Right lung (tissue), 5 donors: ENCODE measurements around the gene CSNK1G1. TPM values are rescaled to one million over a fixed set of nuclear protein-coding genes. Genes with fewer than 3 reads are reported as not detected.
"Not testable (repeated sequence)": the region's sequence is repeated elsewhere in the genome, so short reads cannot be mapped to it uniquely, and the experiment has no call there.

Experiments used
- DNase-seq, 2 donors: peaks; one replicate each; pipeline ENCODE4 v3.0.0-alpha.2; 2013
- polyA plus RNA-seq, 5 donors: library from polyadenylated mRNA; unstranded; fragments of 120-200 nt; gene quantifications; one replicate each; pipeline versions ENCODE4 v1.2.1 to v1.2.3, GENCODE V29; 2013; ENCODE audit warnings: inconsistent platforms in 1 of 5, low replicate concordance in 1 of 5; ENCODE audit not compliant: insufficient read length in 5 of 5, insufficient read depth in 1 of 5

The CSNK1G1 gene
- polyA plus RNA-seq, 5 donors, result 12.2 to 20.3 (median 18.1) TPM

DNA sequence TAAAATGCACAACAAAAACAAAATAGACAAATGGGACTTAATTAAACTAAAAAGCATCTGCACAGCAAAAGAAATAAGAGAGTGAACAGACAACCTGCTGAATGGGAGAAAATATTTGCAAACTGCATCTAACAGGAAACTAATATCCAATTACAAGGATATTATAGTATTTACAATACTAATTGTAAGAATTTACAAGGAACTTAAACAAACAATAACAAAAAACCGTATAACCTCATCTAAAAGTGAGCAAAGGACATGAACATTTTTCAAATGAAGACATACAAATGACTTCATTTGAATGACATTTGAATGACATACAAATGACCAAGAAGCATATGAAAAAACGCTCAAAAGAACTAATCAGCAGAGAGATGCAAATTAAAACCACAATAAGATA lies 66.4 kb downstream of the CSNK1G1 start:
- DNase-seq, result no peak

DNA sequence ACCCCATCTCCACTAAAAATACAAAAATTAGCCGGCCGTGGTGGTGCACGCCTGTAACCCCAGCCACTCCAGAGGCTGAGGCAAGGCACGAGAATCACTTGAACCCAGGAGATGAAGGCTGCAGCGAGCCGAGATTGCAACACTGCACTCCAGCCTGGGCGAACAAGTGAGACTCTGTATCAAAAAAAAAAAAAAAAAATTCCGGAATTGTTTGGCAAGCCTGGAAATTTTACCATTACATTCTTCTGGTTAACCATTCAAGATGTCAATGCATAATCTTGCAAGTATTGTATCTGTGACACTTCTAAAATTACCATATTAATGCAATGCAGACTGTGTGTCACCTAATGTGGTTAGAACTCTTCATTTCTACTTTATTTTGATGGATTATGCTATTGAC lies 67.0 kb downstream of the CSNK1G1 start:
- DNase-seq, result no peak

DNA sequence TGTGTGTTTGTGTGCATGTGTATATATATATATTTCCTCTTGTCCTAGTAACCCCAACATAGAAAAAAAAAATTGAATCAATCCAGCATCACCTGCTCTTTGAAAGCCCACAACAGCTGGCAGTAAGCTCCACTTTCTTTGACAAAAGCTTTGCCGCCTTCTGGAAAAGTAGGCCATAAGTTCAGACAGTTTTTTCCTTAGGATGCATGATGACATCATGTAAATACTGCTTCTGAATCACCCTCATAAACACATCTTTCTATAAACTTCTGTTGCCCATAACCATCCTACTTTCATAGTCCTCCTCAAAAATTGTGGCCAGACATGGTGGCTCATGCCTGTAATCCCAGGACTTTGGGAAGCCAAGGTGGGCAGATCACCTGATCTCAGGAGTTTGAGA lies 67.4 kb downstream of the CSNK1G1 start:
- no peak for DNase-seq

DNA sequence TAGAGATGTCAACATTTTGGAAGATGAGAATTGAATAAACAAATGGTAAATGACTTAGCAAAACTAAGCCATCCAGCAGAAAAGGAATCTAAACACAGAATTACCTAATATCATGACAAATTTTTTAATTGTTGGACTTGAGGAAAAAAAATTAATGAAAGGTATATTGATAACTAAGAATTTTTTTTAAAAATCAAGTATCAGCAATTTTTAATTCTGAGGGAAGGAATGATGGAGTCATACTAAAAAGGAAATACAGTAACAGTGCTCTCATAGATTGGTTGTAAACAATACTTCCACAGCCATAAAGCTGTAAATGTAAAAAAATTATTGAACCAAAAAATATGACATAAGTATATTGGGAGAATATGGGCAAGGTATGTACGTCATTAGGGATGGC lies 68.0 kb downstream of the CSNK1G1 start:
- DNase-seq, result no peak

DNA sequence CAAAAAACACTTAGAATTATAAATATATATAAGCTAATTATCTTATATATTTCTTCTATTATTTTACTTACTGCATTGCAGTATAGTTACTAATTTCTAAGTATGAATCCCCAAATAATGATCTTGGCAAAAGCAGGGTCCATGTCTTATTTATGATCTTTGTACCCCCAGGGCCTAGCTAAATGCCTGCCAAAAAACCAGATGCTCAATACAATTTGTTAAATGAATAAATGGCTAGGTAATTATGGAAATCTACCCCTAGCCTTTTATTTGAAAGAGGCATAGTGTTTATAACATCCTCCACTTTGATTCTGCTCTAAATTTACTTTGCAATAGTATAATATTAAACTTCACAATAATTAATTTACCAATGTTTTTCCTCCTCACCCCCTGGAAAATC lies 69.5 kb downstream of the CSNK1G1 start:
- DNase-seq, result no peak

DNA sequence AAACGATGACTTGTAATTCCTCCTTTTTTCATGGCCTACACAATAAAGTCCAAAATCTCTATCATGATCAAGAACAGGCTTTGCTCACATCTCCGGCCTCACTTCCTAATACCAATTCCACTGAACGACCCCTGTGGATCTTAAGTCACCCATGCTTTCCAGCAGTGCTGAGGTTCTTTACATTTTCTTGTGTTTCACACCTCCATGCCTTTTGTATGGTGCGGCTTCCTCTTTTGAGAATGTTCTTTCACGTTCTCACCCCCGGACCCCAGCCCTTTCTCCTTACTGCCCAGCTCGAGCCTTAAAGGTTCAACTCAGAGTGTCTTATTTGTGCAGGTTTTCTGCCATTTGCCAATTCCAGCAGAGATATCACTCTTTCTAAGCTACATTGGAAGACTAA lies 70.1 kb downstream of the CSNK1G1 start:
- no peak for DNase-seq

DNA sequence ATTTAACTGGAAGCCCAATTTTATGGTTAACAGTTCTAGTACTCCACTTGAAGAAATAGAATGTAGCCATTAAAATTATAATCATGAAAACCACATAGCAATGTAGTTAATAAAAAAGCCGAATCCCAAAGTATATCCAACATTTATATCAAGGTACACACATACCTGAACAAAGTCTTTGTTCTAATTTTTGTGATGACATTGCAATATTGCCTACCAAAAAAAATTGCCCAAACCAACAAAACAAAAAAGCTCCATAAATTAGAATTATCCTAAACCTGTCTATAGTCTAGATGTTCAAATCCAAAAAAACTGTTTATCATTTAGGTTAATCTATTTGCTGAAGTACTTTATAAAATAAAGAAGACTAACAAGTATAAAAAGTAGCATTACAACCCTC lies 70.8 kb downstream of the CSNK1G1 start:
- no peak for DNase-seq

DNA sequence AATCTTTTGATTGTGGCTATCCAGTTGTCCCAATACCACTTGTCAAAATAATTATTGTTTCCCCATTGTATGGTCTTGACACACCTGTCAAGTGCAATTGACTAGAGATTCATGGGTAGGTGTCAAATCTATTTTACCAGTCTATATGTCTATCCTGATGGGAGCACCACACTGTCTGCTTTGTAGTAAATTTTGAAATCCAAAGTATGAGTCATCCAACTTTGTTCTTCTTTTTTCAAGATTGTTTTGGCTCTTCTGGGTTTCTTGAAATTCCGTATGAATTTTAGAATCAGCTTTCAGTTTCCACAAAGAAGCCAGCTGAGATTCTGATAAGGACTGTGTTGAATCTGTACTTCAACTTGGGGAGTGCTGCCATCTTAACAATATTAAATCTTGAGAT lies 71.9 kb downstream of the CSNK1G1 start:
- DNase-seq, result no peak

DNA sequence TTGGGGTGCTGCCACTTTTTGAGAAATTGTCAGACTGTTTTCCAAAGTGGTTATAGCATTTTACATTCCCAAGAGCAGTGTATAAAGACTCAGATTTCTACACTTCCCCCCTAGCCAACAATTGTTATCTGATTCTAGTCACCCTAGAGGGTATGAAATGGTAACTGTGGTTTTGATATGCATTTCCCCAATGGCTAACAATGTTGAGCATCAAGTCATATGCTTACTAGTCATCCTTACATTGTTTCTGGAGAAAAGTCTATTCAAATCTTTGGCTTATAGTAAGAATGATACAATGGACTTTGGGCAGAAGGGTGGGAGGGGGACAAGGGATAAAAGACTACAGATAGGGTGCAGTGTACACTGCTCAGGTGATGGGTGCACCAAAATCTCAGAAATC lies 73.3 kb downstream of the CSNK1G1 start:
- no peak for DNase-seq

DNA sequence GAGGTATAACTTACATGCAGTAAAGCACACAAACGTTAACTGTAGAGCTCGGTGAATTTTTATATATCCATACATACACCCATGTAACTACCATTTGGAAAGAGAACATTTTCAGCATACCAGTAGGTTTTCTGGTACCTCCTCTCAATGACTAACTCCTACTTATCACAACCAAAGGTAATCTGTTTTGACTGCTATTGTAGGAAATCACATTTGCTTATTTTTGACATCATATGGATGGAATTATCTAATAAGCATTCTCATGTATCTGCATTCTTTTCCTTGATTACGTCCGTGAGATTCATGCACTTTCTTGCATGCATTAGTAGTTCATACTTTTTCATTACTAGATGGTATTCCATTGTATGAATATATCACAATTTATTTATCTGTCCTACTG lies 76.8 kb downstream of the CSNK1G1 start:
- no peak for DNase-seq

DNA sequence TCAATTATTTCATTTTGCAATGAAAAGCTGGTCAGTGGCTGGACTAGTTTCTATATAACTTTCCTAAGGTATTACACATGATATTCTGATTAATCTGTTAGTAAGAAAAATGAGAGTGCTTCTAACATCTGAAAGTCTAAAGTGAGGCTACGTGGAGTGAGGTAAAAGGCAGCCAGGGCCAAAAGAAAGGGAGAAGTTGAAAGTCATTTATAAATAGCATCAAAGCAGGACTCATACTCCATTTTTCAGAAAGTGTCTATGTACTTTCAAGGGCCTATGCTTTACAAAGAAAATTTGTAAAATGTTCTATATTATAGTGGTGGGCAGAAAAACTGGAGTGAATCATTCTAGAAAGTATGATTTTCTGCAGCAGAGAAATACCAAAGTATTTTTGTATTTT lies 80.0 kb downstream of the CSNK1G1 start:
- DNase-seq, result no peak

DNA sequence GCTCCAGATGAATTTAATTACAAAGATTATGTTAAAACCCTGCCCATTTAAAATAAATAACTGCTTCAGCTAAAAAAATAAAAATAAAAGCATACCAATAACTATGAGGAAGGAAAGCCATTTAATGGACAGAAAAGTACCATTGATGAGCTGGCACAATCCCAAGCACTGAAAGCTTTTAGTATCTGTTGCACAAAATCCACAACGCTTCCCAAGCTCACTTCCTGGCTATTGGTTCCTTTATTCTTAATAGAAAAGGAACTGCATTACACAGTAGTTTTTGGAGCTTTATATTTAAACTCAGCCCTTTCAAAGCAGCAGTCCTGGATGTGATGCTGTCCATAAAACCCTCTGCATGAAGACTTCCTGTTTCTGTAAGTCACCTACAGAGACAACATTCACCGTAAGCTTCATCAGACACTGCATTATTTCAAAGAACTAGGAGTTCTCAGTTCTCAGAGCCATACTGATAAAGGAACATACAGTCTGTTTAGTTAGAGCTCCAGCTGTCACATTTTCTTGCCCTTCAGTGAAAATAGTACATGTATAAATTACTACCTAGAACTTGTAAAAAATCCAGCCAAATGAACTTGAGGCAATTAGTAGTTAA lies 81.5 kb downstream of the CSNK1G1 start:
- DNase-seq, result no peak

DNA sequence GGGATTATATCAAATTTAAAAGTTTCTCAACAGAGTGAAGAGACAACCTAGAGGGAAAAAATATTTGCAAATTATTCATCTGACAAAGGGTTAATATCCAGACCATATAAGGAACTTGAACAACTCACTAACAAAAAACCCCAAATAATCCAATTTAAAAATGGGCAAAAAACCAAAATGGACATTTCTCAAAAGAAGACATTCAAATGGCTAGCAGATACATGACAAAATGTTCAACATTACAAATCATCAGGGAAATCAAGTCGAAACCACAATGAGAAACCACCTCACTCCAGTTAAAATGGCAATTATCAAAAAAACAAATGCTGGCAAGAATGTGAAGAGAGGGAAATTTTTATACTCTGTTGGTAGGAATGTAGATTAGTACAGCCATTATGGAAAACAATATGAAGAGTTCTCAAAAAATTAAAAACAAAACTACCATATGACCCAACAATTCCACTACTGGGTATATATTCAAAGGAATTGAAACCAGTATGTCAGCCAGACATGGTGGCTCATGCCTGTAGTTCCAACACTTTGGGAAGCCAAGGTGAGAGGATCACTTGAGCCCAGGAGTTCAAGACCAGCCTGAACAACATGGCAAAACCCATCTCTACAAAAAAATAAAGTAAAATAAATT lies 88.5 kb downstream of the CSNK1G1 start:
- no peak for DNase-seq

DNA sequence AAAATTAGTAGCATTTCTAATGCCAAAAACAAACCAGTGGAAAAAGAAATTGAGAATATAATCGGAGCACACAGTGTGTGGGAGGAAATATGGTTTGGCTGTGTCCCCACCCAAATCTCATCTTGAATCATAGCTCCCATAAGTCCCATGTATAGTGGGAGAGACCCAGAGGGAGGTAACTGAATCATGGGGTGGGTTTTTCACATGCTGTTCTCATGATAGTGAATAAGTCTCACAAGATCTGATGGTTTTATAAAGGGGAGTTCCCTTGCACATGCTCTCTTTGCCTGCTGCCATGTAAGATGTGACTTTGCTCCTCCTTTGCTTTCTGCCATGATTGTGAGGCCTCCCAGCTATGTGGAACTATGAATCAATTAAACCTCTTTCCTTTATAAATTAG lies 90.8 kb downstream of the CSNK1G1 start:
- not testable (repeated sequence) for DNase-seq

DNA sequence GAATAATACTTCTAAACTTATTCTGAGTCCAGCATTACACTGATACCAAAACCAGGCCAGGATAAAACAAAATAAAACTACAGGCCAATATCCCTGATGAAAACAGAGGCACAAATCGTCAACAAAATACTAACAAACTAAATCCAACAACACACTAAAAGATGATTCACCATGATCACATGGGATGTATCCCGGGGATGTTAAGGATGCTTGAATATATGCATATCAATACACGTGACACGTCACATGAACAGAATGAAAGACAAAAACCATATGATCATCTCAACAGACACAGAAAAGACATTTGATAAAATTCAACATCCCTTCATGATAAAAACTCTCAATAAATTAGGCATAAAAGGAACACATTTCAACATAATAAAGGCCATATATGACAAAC lies 91.5 kb downstream of the CSNK1G1 start:
- no peak for DNase-seq

DNA sequence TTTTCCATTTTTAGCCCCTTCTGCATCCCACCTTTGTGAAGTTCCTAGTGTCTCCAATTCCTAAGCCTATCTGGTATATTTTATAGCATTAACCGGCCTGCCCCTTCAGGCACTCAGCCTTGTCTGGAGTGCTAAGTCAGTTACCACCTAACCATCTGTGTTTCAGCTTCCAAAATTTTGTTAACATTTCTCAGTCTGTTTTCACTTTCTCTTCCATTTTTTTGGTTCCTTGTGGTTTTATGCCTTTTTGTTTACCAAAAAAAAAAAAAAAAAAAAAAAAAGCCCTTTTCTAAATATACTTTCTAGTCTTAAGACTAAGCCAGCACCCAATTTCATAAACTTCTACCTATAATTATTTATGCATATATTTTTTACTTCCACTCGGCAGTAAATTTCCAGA lies 92.4 kb downstream of the CSNK1G1 start:
- no peak for DNase-seq

DNA sequence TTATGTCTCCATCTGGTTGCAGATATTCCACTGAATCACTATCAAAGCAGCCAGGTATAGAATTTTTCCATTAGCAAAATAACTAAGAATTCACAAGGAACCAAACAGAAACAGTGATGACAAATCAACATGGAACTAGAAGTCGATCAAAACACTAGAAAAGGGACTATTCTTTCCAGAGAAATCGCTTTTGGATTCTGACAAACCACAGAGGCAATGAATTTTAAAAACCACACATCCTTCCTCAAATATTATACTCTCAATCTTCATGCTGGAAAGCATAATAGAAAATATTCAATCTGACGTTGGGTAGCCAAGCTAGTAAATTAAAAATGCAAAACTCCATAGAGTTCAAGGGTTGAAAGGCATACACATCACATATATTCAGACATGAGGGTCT lies 99.9 kb downstream of the CSNK1G1 start:
- no peak for DNase-seq

DNA sequence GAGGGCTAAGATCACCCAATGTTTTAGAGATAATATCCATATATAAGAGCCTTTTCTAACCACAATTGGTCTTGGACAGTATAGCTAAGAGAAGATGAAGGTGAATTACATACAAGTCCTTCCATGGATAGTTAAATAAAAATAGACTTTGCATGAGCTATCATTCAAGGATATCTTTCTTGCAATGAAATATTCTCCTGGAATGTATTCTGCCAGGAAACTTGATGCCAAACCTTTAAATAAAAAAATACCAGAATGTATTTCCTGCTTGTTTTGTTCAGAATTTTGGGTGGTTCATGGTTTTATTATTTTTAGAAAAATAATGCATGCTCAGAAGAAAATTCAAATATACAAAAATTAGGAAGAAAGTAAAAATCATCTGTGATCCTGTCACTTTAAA lies 104.3 kb downstream of the CSNK1G1 start:
- no peak for DNase-seq

DNA sequence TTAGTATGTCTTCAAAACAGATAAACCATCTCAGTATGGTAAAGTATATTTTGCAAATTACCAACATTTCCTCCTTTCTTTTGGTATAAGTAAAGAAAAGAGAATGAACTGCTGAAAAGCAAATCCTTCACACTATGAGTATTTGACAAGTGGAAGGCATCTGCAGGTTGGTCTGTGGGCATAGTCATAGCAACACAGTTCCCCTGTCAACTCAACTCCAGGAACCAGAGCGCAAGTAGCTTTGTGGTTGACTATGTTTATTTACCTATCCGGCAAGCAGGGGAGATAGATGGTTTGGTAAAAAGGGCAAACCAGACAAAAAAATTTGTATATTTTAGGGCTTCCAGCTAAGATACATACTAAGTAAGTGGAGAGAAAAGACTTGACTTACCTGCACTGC lies 104.9 kb downstream of the CSNK1G1 start:
- no peak for DNase-seq

DNA sequence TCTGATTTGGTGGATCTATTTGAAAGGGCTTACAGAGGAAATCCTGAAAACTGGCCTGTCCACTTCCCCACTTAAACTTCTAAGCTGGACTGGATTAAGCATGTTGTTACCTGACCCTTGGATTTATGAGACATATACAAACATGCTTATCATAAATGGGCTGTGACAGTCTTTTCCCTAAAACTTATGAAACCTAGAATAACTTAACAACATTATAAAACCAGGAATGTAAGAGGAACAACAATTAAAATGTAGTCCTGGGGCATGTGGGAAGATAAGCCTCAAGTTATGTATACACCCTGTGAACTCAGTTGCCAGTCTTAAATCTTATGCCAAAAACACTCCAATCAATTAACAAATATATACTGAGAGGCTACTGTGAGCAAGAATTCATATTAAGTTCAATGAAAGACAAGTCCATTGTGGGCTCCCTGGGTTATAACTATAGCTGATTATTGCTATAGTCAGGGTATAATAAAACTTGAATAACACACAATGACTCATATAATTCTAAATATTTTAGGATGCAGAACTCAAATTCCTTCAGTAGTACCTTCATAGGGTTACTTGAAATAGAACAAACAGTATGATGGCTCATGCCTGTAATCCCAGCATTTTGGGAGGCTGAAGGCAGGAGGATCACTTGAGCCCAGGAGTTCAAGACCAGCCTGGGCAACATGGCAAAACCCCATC lies 105.9 kb downstream of the CSNK1G1 start:
- no peak for DNase-seq

DNA sequence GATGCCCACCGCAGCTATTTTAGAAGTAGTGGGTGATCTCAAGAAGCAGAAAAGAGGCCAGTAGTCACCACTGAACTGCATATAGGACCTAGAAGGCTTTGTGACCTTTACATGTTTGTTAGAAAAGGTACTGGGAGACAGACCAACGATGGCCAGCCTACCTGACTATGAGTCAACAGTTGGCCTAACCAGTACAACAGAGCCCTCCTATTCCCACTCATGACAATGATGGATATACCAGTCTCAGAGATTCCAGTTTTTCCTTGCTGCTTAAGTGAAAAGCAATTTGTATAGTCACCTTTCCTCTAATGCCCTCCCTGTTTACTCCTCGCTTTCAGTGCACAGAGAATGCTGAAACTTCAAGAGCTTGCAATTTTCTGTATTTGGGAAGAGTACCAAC lies 106.6 kb downstream of the CSNK1G1 start:
- no peak for DNase-seq

DNA sequence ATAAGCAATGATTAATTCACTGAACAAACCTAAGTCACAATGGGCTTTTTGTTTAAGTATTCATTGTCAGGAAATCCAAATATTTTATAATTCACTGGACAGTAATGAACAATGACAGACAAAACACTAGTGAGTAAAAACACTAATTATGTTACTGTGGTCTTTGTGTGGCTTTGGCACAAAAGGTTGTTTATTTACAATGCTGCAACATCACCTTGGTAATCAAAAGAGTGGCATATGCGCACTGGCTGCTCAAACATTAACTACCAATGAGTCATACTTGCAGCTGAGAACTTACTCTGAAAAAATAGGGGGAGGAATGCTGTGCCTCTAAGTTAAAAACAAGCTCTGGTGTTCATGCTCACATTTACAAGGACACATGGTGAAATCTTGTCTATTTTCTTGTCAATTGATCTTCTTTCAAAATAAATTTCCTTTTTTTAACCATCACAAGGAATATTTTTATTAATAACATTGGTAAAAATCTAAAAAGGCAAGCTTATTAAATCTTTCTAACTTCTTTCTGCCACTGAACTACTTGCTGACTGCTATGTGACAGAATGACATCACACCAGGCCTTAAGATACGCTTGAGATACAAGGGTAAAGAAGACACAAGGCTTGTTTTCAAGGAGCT lies 107.9 kb downstream of the CSNK1G1 start:
- no peak for DNase-seq

DNA sequence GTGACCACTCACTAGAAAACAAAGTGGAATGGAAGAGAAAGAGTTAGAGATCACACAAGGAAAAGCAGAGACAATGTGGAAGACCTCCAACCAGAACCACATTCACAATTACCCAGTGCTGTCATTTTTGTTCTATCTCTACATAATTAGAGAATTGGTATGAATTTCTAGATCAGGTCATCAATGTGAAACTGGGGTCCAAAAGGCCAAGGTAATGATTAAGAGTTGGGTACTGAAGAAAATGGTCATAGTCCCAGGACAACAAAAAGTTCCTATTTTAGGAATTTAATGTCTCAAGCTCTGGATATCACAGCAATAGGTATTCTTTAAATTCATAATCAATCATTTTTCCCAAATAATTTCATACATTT lies 108.5 kb downstream of the CSNK1G1 start:
- DNase-seq, result no peak
